Uterus (tissue), 2 donors: ENCODE results near the gene PDIA6.

ENCODE experiments used
- CTCF ChIP-seq, 4 experiments: fragments of 200-600 bp in 2 of 4; fragments of 450-650 bp in 2 of 4; sonication (generic) in 2 of 4; IDR thresholded peaks; one replicate each; pipeline ENCODE4 v1.5.1; 2016 to 2019; ENCODE audit warnings: antibody characterized with exemption in 4 of 4, mild to moderate bottlenecking in 2 of 4, moderate library complexity in 1 of 4
- POLR2A ChIP-seq, 2 donors: fragments of 450-650 bp; IDR thresholded peaks; one replicate each; pipeline ENCODE4 v1.6.1; 2016; ENCODE audit warnings: antibody characterized with exemption in 2 of 2, mild to moderate bottlenecking in 1 of 2, moderate library complexity in 1 of 2

- TF ChIP-seq CTCF (IDR thresholded peaks at IDR 0.05) (no peak), POLR2A (IDR thresholded peaks at IDR 0.05) (no peak)
These were observed 51.0 kb downstream of the PDIA6 start for GRCh38 chr2:10761591-10761990.
